K562 (cell line): ENCODE results near the gene NDST1. TPM values are rescaled to one million over a fixed set of nuclear protein-coding genes. Genes with fewer than 3 reads are reported as not detected.

ENCODE experiments used
- BCLAF1 ChIP-seq, 2 experiments: fragments of 450-650 bp in 1 of 2; IDR thresholded peaks; 2 replicates each; pipeline ENCODE4 v1.6.1; 2011 to 2017; ENCODE audit warnings: low read depth in 2 of 2, antibody characterized with exemption in 1 of 2, borderline replicate concordance in 1 of 2, low read length in 1 of 2, mild to moderate bottlenecking in 1 of 2, mixed read lengths in 1 of 2; ENCODE audit not compliant: control insufficient read depth in 1 of 2
- CBFA2T2 ChIP-seq: fragments of 450-650 bp; conservative IDR thresholded peaks from 2 replicates; pipeline ENCODE4 v1.6.1; 2017; ENCODE audit warnings: mild to moderate bottlenecking
- CXXC5 ChIP-seq: fragments of 250-450 bp; sonication (Bioruptor Pico); IDR thresholded peaks from 2 replicates; pipeline ENCODE4 v1.8.0; 2022; ENCODE audit warnings: inconsistent platforms, mild to moderate bottlenecking, moderate library complexity
- GTF2E2 ChIP-seq: fragments of 200-800 bp; sonication (Bioruptor generic); IDR thresholded peaks from 2 replicates; pipeline ENCODE4 v1.6.1; 2016; ENCODE audit warnings: missing genetic modification characterization, missing compliant biosample characterization
- HMGXB4 ChIP-seq: sonication (generic); formaldehyde crosslinking; IDR thresholded peaks from 2 replicates; pipeline ENCODE4 v1.8.1; 2023; ENCODE audit warnings: mild to moderate bottlenecking, missing genetic modification reagents
- KAT7 ChIP-seq: sonication (generic); formaldehyde crosslinking; IDR thresholded peaks from 2 replicates; pipeline ENCODE4 v1.8.0; 2022; ENCODE audit warnings: missing genetic modification reagents, mild to moderate bottlenecking, borderline replicate concordance
- MYC ChIP-seq, 2 experiments: fragments of 250-450 bp in 1 of 2; sonication (Bioruptor Pico) in 1 of 2; IDR thresholded peaks; 2 replicates each; pipeline versions ENCODE4 v1.5.1 to v1.6.1; 2012 to 2021; ENCODE audit warnings: low read depth in 2 of 2, borderline replicate concordance in 1 of 2, improper control_type of control experiment in 1 of 2, low read length in 1 of 2, mild to moderate bottlenecking in 1 of 2, moderate library complexity in 1 of 2
- RBFOX2 ChIP-seq: fragments of 200-400 bp; formaldehyde crosslinking; IDR thresholded peaks from 2 replicates; pipeline ENCODE4 v1.6.1; 2017; ENCODE audit warnings: low read depth, mild to moderate bottlenecking, low read length, moderate library complexity
- RFX1 ChIP-seq: fragments of 450-650 bp; IDR thresholded peaks from 2 replicates; pipeline ENCODE4 v1.6.1; 2016; ENCODE audit warnings: mild to moderate bottlenecking, moderate library complexity
- SMAD1 ChIP-seq: fragments of 150-350 bp; IDR thresholded peaks from 2 replicates; pipeline ENCODE4 v1.6.1; 2014; ENCODE audit warnings: low read length, low read depth; ENCODE audit not compliant: partially characterized antibody
- SUPT5H ChIP-seq: fragments of 450-650 bp; IDR thresholded peaks from 2 replicates; pipeline ENCODE4 v1.6.1; 2016
- TEAD1 ChIP-seq, 2 experiments: fragments of 450-650 bp in 1 of 2; sonication (generic) in 1 of 2; formaldehyde crosslinking; IDR thresholded peaks; 2 replicates each; pipeline versions ENCODE4 v1.4.0 to v1.8.0; 2020 to 2022; ENCODE audit warnings: mild to moderate bottlenecking in 2 of 2, missing genetic modification reagents in 1 of 2
- TOE1 ChIP-seq, 2 experiments: fragments of 450-650 bp in 1 of 2; sonication (generic) in 1 of 2; formaldehyde crosslinking in 1 of 2; IDR thresholded peaks; 2 replicates each; pipeline versions ENCODE4 v1.7.1 to v1.8.0; 2016 to 2022; ENCODE audit warnings: borderline replicate concordance in 2 of 2, mild to moderate bottlenecking in 2 of 2, antibody characterized with exemption in 1 of 2, inconsistent platforms in 1 of 2, low read depth in 1 of 2, missing genetic modification reagents in 1 of 2, moderate library complexity in 1 of 2
- ZNF449 ChIP-seq: fragments of 250-450 bp; sonication (Bioruptor Pico); IDR thresholded peaks from 2 replicates; pipeline ENCODE4 v1.8.0; 2022; ENCODE audit warnings: moderate library complexity, mild to moderate bottlenecking, inconsistent platforms
- ZNF639 ChIP-seq, 2 experiments: fragments of 200-800 bp in 1 of 2; sonication (Bioruptor generic) in 1 of 2; sonication (generic) in 1 of 2; formaldehyde crosslinking in 1 of 2; IDR thresholded peaks in 1 of 2; conservative IDR thresholded peaks in 1 of 2; 2 replicates each; pipeline versions ENCODE4 v1.5.0 to v1.6.1; 2016 to 2020; ENCODE audit warnings: missing compliant biosample characterization in 1 of 2, missing genetic modification characterization in 1 of 2, missing genetic modification reagents in 1 of 2
- ZNF696 ChIP-seq: fragments of 250-450 bp; sonication (Bioruptor Pico); conservative IDR thresholded peaks from 2 replicates; pipeline ENCODE4 v1.4.0; 2020; ENCODE audit warnings: mild to moderate bottlenecking, moderate library complexity
- ZNF75A ChIP-seq: fragments of 450-650 bp; formaldehyde crosslinking; IDR thresholded peaks from 2 replicates; pipeline ENCODE4 v1.4.0; 2020; ENCODE audit warnings: mild to moderate bottlenecking
- polyA plus RNA-seq, 8 experiments: library from polyadenylated mRNA; depleted of rRNA in 4 of 8; stranded (reverse) in 5 of 8; unstranded in 3 of 8; fragments of >200 nt; fragmentation: Nextera tagmentation in 2 of 8; fragmentation: Illumina TruSeq in 1 of 8; extraction: Ambion mirVana in 2 of 8; extraction: Trizol in 1 of 8; gene quantifications; 2 replicates each; pipeline versions ENCODE4 v1.2.1 to v1.2.3, GENCODE V29; 2011 to 2014; ENCODE audit warnings: inconsistent platforms in 1 of 8, missing spikeins in 1 of 8
- total RNA-seq, 7 experiments: library from RNA; depleted of rRNA in 6 of 7; stranded (reverse); fragments of >200 nt in 6 of 7; fragmentation: Illumina TruSeq in 2 of 7; extraction: Trizol in 2 of 7; gene quantifications; 2 replicates each; pipeline versions ENCODE4 v1.2.1 to v1.2.3, GENCODE V29; 2011 to 2021; ENCODE audit warnings: low replicate concordance in 1 of 7

NDST1 gene
- total and polyA plus RNA-seq, 9 of the 15 experiments (the other 6 are each of a cell fraction or from before 2014, with no cell fraction given) = 0.38 to 47.9 (median 9.9) TPM

- peak; percentile 41; the same call in 1 of the 2 replicates for TF ChIP-seq MYC (IDR thresholded peaks at IDR 0.05; ENCODE audit: low read depth, low read length)
- TF ChIP-seq MYC (CRISPR knock-in tag; IDR thresholded peaks at IDR 0.05; ENCODE audit: borderline replicate concordance, low read depth) = no peak
- TF ChIP-seq SUPT5H = peak; percentile 66
- no peak; the same call in 1 of the 2 replicates for TF ChIP-seq KAT7 (CRISPR knock-in tag)
- peak; percentile 8 for TF ChIP-seq CXXC5 (CRISPR knock-in tag)
- peak in 1 of 2 experiments; percentile 37; a peak in 1 of 4 replicates for TF ChIP-seq TEAD1 (CRISPR knock-in tag; IDR thresholded peaks at IDR 0.05)
- TF ChIP-seq ZNF75A (CRISPR knock-in tag) = no peak
- no peak; the same call in 1 of the 2 replicates for TF ChIP-seq GTF2E2 (tag)
- no peak for TF ChIP-seq ZNF449
- no peak for TF ChIP-seq RFX1
- no peak for TF ChIP-seq SMAD1
- TF ChIP-seq TOE1 (IDR thresholded peaks at IDR 0.05; ENCODE audit: borderline replicate concordance) = peak; percentile 65; the same call in 1 of the 2 replicates
- no peak for TF ChIP-seq TOE1 (CRISPR knock-in tag; IDR thresholded peaks at IDR 0.05; ENCODE audit: borderline replicate concordance, low read depth)
- peak; percentile 27; the same call in 1 of the 2 replicates for TF ChIP-seq CBFA2T2
- no peak for TF ChIP-seq ZNF696 (CRISPR knock-in tag)
- peak in 1 of 2 experiments; percentile 94; a peak in 2 of 4 replicates for TF ChIP-seq ZNF639 (CRISPR knock-in tag; conservative IDR thresholded peaks at IDR 0.05 in 1 of 2, IDR thresholded peaks at IDR 0.05 in 1 of 2)
- TF ChIP-seq BCLAF1 (IDR thresholded peaks at IDR 0.05; ENCODE audit: borderline replicate concordance in 1 of 2, control insufficient read depth in 1 of 2, low read depth in 2 of 2, low read length in 1 of 2) = no peak
- TF ChIP-seq RBFOX2 = peak; percentile 79
- no peak for TF ChIP-seq HMGXB4 (CRISPR knock-in tag)
These were observed 22.1 kb upstream of the NDST1 start (continued) for GRCh38 chr5:150485693-150486401.
